Type B pancreatic cell (in vitro differentiated cells): ENCODE measurements around the gene PRTFDC1. TPM values are rescaled to one million over a fixed set of nuclear protein-coding genes. Genes with fewer than 3 reads are reported as not detected.

ENCODE experiments used
- DNase-seq: peaks from one replicate; pipeline ENCODE4 v3.0.0; 2021; ENCODE audit warnings: mixed read lengths; ENCODE audit not compliant: unreplicated experiment; ENCODE audit errors: extremely low spot score
- H3K27ac Mint-ChIP-seq: 2 replicates; pipeline ENCODE4 v1.8.0; 2021; ENCODE audit warnings: mild to moderate bottlenecking, mixed read lengths
- H3K27me3 Mint-ChIP-seq: 2 replicates; pipeline ENCODE4 v1.8.0; 2021; ENCODE audit warnings: mixed read lengths
- H3K36me3 Mint-ChIP-seq: 2 replicates; pipeline ENCODE4 v1.8.0; 2021; ENCODE audit warnings: mixed read lengths
- H3K4me1 Mint-ChIP-seq: one replicate; pipeline ENCODE4 v1.8.0; 2021; ENCODE audit warnings: mixed read lengths; ENCODE audit not compliant: unreplicated experiment
- H3K4me3 Mint-ChIP-seq: 2 replicates; pipeline ENCODE4 v1.8.0; 2021; ENCODE audit warnings: mild to moderate bottlenecking, mixed read lengths
- H3K9me3 Mint-ChIP-seq: 2 replicates; pipeline ENCODE4 v1.8.0; 2021; ENCODE audit warnings: mixed read lengths
- total RNA-seq: library from RNA; stranded (reverse); gene quantifications from 2 replicates; pipeline ENCODE4 v1.2.1, GENCODE V29; 2021; ENCODE audit warnings: low replicate concordance
- TF ChIP-seq, protein P1 (sequence below): fragments of 200-600 bp; sonication (generic); conservative IDR thresholded peaks from 2 replicates; pipeline ENCODE4 v1.5.0; 2021; ENCODE audit warnings: antibody characterized with exemption, mild to moderate bottlenecking

Gene PRTFDC1
- total RNA-seq, 1 donor from 2014 or later: 22.9 TPM

DNA sequence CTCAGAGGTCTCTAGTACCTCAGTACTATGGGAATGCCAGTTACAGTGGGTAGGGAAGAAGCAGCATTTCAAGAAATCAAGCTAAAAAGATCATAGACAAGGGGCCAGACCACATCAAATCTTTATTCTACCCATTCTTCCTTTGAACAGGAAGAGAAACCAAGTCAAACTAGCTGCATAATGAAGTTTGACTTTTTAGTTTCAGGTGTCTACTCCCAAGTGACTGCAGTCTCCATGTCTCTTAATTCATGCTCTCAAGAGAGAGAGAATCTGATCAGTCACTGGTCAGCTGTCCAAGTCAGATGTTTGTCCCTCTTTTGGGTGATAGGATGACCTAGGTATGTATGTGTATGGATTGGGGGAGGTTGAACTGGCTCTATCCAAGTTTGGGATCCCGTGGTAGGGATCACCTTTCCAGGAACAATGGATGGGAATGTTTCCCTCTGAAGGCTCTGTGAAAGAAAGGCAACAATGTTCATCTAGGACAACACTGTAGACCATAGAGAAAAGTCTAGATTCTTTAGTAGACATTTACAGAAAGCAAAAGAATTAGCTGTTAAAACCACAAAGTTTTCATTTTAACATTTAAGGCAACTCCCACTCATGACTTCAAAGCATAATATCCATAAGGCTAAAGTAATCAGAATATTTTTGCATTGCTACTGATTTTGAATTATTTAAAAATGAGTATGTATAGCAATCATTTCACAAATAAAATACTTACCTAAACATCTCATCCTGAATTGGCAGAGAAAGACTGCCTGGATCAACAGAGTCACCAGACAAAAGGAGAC, 30.1 kb upstream of the PRTFDC1 start:
- H3K27me3 Mint-ChIP-seq: no peaks in the 10 kb centered on the region

GRCh38 chr10:24981161-24981710, 28.8 kb upstream of the PRTFDC1 start:
- Mint-ChIP-seq H3K36me3 (no peaks in the 10 kb centered on the region), H3K4me3 (no peak overlapping the region), H3K27me3 (no peaks in the 10 kb centered on the region), H3K4me1 (no peaks in the 10 kb centered on the region), H3K27ac (no peak overlapping the region), H3K9me3 (no peaks in the 10 kb centered on the region)
- DNase-seq: no peak
- TF ChIP-seq, protein P1, sequence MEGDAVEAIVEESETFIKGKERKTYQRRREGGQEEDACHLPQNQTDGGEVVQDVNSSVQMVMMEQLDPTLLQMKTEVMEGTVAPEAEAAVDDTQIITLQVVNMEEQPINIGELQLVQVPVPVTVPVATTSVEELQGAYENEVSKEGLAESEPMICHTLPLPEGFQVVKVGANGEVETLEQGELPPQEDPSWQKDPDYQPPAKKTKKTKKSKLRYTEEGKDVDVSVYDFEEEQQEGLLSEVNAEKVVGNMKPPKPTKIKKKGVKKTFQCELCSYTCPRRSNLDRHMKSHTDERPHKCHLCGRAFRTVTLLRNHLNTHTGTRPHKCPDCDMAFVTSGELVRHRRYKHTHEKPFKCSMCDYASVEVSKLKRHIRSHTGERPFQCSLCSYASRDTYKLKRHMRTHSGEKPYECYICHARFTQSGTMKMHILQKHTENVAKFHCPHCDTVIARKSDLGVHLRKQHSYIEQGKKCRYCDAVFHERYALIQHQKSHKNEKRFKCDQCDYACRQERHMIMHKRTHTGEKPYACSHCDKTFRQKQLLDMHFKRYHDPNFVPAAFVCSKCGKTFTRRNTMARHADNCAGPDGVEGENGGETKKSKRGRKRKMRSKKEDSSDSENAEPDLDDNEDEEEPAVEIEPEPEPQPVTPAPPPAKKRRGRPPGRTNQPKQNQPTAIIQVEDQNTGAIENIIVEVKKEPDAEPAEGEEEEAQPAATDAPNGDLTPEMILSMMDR: no peak

More for the DNA sequence above, 30.1 kb upstream of the PRTFDC1 start:
- Mint-ChIP-seq H3K27ac (no peak overlapping the region), H3K4me1 (no peaks in the 10 kb centered on the region), H3K9me3 (no peaks in the 10 kb centered on the region), H3K36me3 (no peaks in the 10 kb centered on the region), H3K4me3 (no peak overlapping the region)
- TF ChIP-seq, protein P1: no peak
- no peak for DNase-seq

GRCh38 chr10:24979685-24980084, 27.3 kb upstream of the PRTFDC1 start:
- no peaks in the 10 kb centered on the region for H3K27me3 Mint-ChIP-seq
- H3K9me3 Mint-ChIP-seq: no peaks in the 10 kb centered on the region
- no peak for DNase-seq
- TF ChIP-seq, protein P1: no peak
- H3K27ac Mint-ChIP-seq: no peak overlapping the region
- no peak overlapping the region for H3K4me3 Mint-ChIP-seq
- H3K36me3 Mint-ChIP-seq: no peaks in the 10 kb centered on the region
- H3K4me1 Mint-ChIP-seq: no peaks in the 10 kb centered on the region

DNA sequence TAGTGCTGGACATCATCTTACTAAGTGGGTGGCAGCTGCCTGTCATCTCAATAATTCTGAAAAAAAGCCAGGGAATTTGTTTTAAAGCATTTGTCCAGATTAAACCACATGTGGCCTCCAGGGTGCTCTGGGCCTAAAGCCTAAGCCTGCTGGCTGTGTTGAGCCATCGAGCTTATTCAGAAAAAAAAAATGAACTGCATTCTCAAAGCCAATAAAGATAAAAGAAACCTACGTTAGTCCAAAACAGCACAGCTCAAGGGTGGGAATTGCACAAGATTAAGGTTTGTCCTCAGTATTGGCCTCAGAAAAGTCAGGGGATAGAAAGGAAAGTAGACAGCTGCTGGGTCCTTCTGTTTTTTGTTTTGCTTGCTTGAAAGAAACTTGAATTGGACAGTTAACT, 22.6 kb upstream of the PRTFDC1 start:
- TF ChIP-seq, protein P1: no peak
- Mint-ChIP-seq H3K9me3 (no peaks in the 10 kb centered on the region), H3K27ac (no peak overlapping the region), H3K4me3 (no peak overlapping the region), H3K27me3 (no peaks in the 10 kb centered on the region), H3K36me3 (no peaks in the 10 kb centered on the region), H3K4me1 (no peaks in the 10 kb centered on the region)
- DNase-seq: no peak

GRCh38 chr10:24973163-24973562, 20.8 kb upstream of the PRTFDC1 start:
- TF ChIP-seq, protein P1: no peak
- no peaks in the 10 kb centered on the region for H3K27me3 Mint-ChIP-seq
- H3K36me3 Mint-ChIP-seq: no peaks in the 10 kb centered on the region
- no peak for DNase-seq
- no peak overlapping the region for H3K4me3 Mint-ChIP-seq
- no peak overlapping the region for H3K27ac Mint-ChIP-seq
- no peaks in the 10 kb centered on the region for H3K9me3 Mint-ChIP-seq
- no peaks in the 10 kb centered on the region for H3K4me1 Mint-ChIP-seq
